Fibroblast of pulmonary artery (primary cell): Measurements from ENCODE around the gene BCAP31.

Experiments used
- DNase-seq: peaks from one replicate; pipeline ENCODE4 v3.0.0-alpha.2; 2010; ENCODE audit warnings: low read depth
- H3K4me3 ChIP-seq: replicated peaks from 2 replicates; pipeline ENCODE4 v1.5.1; 2011; ENCODE audit warnings: low read depth, mild to moderate bottlenecking, control low read depth, low read length, moderate library complexity
- CTCF ChIP-seq: IDR thresholded peaks from 2 replicates; pipeline ENCODE4 v1.5.1; 2011; ENCODE audit warnings: mild to moderate bottlenecking, control low read depth, low read length, inconsistent platforms; ENCODE audit errors: missing control alignments

Gene BCAP31

GRCh38 chrX:153681175-153681574 lies 43.0 kb downstream of the BCAP31 start:
- TF ChIP-seq CTCF = no peak
- H3K4me3 ChIP-seq = no peak overlapping the region
- DNase-seq = no peak

- TF ChIP-seq CTCF = no peak
Measured at GRCh38 chrX:153674219-153674851, 49.9 kb downstream of the BCAP31 start.

GRCh38 chrX:153673428-153674218 lies 50.6 kb downstream of the BCAP31 start, which contains the start of gene PNCK:
PNCK (minus strand) TSS chrX:153673813; CDS start chrX:153673076, 737 bp downstream.
- TF ChIP-seq CTCF = no peak
- no peak within 1 kb of the TSS for H3K4me3 ChIP-seq
- DNase-seq = no peak

More at GRCh38 chrX:153674219-153674851, 49.9 kb downstream of the BCAP31 start:
- DNase-seq = no peak
- no peak overlapping the region for H3K4me3 ChIP-seq

- no peak for TF ChIP-seq CTCF
- no peak for DNase-seq
- H3K4me3 ChIP-seq = no peak overlapping the region
Measured at GRCh38 chrX:153672531-153673427, 51.4 kb downstream of the BCAP31 start.

GRCh38 chrX:153671589-153672530 lies 52.3 kb downstream of the BCAP31 start:
- DNase-seq = no peak
- no peak for TF ChIP-seq CTCF
- H3K4me3 ChIP-seq = no peak overlapping the region
